ENCODE results near the gene PRSS53. TPM values are rescaled to one million over a fixed set of nuclear protein-coding genes. Genes with fewer than 3 reads are reported as not detected.

The PRSS53 gene
- total and polyA plus RNA-seq, 3 donors from 2014 or later: 1.1 to 6.1 (median 2.7) TPM

DNA sequence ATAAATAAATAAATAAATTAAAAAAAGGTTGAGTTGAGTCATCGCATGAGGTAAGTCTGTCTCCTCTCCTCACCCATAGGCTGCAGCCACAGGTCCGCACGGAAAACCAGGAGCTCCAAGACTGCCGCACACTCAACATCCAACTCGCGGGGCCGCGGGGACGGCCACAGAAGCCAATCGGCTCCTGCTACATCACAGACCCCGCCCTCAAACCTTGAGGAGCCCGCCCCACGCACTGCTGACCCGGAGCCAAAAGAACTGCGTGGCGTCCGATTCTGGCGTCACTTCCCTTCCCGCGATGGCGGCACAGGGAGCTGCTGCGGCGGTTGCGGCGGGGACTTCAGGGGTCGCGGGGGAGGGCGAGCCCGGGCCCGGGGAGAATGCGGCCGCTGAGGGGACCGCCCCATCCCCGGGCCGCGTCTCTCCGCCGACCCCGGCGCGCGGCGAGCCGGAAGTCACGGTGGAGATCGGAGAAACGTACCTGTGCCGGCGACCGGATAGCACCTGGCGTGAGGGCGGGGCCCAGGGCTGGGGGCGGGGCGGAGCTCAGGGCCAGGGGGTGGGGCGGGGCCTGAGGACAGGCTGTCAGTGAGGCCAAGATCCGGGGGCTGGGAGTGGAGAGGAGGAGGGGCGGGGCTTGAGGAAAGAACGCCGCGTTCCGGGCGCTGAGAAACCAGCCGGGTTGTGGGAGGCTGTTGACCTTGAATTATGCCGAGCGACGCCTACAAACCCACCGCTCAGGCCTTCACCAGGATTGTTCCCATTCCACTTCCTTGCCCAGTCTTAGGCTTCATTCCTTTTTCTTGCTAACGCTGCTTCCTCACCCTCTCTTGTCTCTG is 28.9 kb upstream of the PRSS53 start, which contains the start of gene KAT8:
Gene KAT8, plus strand, starts transcription at position 281 of the 839 bp plus-strand sequence. Its CDS starts 18 bp downstream, at position 299.
- intact Hi-C loops (cut with DNase I; ENCODE audit: low total_unique reads): no loop called here
- peak within 1 kb of the TSS; percentile 94 to 98 for H3K27ac ChIP-seq
- H3K36me3 ChIP-seq (ENCODE audit: low read depth, missing control alignments): no peaks in the 10 kb centered on the region
- TF ChIP-seq POLR2A (IDR thresholded peaks at IDR 0.05): peak; percentile 3
- TF ChIP-seq, protein P1, sequence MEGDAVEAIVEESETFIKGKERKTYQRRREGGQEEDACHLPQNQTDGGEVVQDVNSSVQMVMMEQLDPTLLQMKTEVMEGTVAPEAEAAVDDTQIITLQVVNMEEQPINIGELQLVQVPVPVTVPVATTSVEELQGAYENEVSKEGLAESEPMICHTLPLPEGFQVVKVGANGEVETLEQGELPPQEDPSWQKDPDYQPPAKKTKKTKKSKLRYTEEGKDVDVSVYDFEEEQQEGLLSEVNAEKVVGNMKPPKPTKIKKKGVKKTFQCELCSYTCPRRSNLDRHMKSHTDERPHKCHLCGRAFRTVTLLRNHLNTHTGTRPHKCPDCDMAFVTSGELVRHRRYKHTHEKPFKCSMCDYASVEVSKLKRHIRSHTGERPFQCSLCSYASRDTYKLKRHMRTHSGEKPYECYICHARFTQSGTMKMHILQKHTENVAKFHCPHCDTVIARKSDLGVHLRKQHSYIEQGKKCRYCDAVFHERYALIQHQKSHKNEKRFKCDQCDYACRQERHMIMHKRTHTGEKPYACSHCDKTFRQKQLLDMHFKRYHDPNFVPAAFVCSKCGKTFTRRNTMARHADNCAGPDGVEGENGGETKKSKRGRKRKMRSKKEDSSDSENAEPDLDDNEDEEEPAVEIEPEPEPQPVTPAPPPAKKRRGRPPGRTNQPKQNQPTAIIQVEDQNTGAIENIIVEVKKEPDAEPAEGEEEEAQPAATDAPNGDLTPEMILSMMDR (IDR thresholded peaks at IDR 0.05): no peak
- DNase-seq: peak; percentile 100
- WGBS, 2 donors: 0% methylated on average over 20 to 59 of the region's 68 CpGs
- H3K4me1 ChIP-seq: peaks cover 37% of the 10 kb centered on the region
- H3K4me3 ChIP-seq: peak within 1 kb of the TSS; percentile 78 to 86
- no peaks in the 10 kb centered on the region for H3K27me3 ChIP-seq
- no peaks in the 10 kb centered on the region for H3K9me3 ChIP-seq

DNA sequence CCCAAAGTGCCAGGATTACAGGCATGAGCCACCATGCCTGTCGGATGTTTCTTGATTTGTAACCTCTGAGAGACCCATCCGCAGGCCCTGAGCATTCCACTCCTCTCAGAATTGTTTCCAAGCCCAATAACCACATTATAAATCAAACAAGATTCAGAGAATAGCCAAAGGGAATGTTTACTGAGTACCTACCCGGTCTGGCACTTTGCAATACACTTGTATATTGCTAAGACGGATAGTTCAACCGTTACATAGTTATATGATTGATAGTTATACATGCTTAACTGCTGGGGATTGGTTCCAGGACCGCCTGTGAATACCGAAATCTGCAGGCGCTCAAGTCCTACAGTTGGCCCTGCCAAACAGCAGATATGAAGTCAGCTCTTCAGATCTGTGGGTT is 25.7 kb upstream of the PRSS53 start:
- Histone ChIP-seq H3K4me3 (no peak overlapping the region), H3K36me3 (ENCODE audit: low read depth, missing control alignments) (no peaks in the 10 kb centered on the region), H3K27me3 (no peaks in the 10 kb centered on the region), H3K9me3 (no peaks in the 10 kb centered on the region), H3K27ac (no peak overlapping the region), H3K4me1 (peaks cover 35% of the 10 kb centered on the region)
- no peak for DNase-seq
- intact Hi-C loops (cut with DNase I; ENCODE audit: low total_unique reads): no loop called here
- 76 to 79% methylated on average over 8 of the region's 8 CpGs for WGBS, 2 donors
- TF ChIP-seq, protein P1 (IDR thresholded peaks at IDR 0.05): no peak
- no peak for TF ChIP-seq POLR2A (IDR thresholded peaks at IDR 0.05)

DNA sequence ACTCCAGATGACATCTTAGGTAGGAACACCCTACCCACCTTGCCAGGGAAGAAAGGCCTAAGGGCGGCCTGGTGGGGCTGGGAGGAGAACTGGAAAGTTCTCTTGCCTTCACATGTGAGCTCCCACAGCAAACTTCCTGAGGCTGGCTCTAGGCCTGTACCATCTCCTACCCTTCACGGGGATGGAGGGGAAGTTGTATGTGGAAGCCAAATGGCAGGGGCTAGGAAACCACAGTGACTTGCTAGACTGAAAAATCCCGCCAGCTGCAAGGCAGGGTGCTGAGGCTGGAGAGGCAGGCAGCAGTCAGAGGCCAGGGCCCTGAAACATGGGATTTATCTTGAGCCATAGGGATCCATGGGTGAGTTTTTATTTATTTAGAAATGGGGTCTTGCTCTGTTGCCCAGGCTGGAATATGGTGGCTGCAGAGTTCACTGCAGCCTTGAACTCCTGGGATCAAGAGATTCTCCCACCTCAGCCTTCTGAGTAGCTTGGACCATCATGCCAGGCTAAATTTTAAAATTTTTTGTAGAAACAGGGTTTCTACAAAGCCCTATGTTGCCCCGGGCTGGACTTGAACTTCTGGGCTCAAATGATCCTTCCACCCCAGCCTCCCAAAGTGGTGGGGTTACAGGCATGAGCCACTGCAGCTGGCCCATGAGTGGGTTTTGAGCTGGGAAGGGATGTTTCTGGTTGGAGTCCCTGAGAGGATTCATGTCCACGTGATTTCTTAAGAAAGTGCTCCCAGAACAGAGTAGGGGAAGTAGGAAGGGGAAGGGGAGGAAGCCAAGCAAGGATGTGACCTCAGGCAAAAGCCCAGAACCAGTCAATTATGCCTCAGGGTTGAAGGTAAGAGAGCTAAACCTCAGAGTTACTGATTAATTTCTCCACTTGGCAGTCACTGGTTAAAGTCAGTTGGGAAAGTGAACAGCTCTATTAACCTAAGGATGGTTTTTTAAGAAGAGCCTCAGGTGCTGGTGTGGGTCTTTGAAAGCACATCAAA is 24.7 kb upstream of the PRSS53 start:
- H3K4me1 ChIP-seq: peaks cover 32% of the 10 kb centered on the region
- no peaks in the 10 kb centered on the region for H3K36me3 ChIP-seq (ENCODE audit: low read depth, missing control alignments)

DNA sequence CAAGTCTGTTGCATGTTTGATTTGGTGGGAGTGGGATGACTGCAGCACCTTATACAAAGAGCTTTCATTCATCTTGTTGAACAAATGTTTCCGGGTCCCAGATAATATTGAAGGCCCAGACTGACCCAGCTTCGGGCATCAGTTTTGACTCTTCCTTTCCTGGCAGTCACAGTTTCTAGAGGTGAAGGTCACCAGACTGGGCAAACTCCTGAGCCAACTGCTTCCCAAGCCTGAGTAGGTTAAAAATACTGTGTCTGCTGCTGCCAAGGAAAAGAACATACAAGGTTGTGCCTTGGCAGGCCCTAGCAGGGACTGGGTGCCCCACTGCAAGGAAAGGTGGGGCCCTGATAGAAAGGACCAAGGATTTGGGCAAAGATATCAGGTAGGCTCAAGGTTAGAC is 24.0 kb upstream of the PRSS53 start:
- Histone ChIP-seq H3K4me1 (peaks cover 32% of the 10 kb centered on the region), H3K27ac (peak overlapping the region in 1 of 2 donors; percentile 48)

More for the DNA sequence above, 24.7 kb upstream of the PRSS53 start:
- DNase-seq: no peak
- TF ChIP-seq POLR2A (IDR thresholded peaks at IDR 0.05): no peak
- TF ChIP-seq, protein P1 (IDR thresholded peaks at IDR 0.05): no peak
- no peaks in the 10 kb centered on the region for H3K9me3 ChIP-seq
- peak overlapping the region in 1 of 2 donors; percentile 48 for H3K27ac ChIP-seq
- 71 to 77% methylated on average over 4 to 5 of the region's 5 CpGs for WGBS, 2 donors
- intact Hi-C loops (cut with DNase I; ENCODE audit: low total_unique reads): no loop called here
- H3K27me3 ChIP-seq: no peaks in the 10 kb centered on the region
- H3K4me3 ChIP-seq: no peak overlapping the region

More for the DNA sequence above, 24.0 kb upstream of the PRSS53 start:
- intact Hi-C loops (cut with DNase I; ENCODE audit: low total_unique reads): no loop called here
- WGBS, 2 donors: 38 to 57% methylated on average over 2 of the region's 2 CpGs
- Histone ChIP-seq H3K9me3 (no peaks in the 10 kb centered on the region), H3K36me3 (ENCODE audit: low read depth, missing control alignments) (no peaks in the 10 kb centered on the region), H3K4me3 (no peak overlapping the region), H3K27me3 (no peaks in the 10 kb centered on the region)
- TF ChIP-seq, protein P1 (IDR thresholded peaks at IDR 0.05): no peak
- no peak for TF ChIP-seq POLR2A (IDR thresholded peaks at IDR 0.05)
- DNase-seq: no peak

Data from testis (tissue), 3 donors.